ENCODE results near the gene CACNA1B. TPM values are rescaled to one million over a fixed set of nuclear protein-coding genes. Genes with fewer than 3 reads are reported as not detected.
"Not testable (repeated sequence)": the region's sequence is repeated elsewhere in the genome, so short reads cannot be mapped to it uniquely, and the experiment has no call there.

Gene CACNA1B
- polyA plus RNA-seq, 5 donors, result 0.21 to 0.72 (median 0.50) TPM

- no peak for DNase-seq
Observed at GRCh38 chr9:138013836-138014562, 136.4 kb downstream of the CACNA1B start.

- DNase-seq, result no peak
Observed at GRCh38 chr9:138014563-138014945, 137.0 kb downstream of the CACNA1B start.

GRCh38 chr9:138015021-138015829, 137.6 kb downstream of the CACNA1B start:
- DNase-seq, result no peak

DNA sequence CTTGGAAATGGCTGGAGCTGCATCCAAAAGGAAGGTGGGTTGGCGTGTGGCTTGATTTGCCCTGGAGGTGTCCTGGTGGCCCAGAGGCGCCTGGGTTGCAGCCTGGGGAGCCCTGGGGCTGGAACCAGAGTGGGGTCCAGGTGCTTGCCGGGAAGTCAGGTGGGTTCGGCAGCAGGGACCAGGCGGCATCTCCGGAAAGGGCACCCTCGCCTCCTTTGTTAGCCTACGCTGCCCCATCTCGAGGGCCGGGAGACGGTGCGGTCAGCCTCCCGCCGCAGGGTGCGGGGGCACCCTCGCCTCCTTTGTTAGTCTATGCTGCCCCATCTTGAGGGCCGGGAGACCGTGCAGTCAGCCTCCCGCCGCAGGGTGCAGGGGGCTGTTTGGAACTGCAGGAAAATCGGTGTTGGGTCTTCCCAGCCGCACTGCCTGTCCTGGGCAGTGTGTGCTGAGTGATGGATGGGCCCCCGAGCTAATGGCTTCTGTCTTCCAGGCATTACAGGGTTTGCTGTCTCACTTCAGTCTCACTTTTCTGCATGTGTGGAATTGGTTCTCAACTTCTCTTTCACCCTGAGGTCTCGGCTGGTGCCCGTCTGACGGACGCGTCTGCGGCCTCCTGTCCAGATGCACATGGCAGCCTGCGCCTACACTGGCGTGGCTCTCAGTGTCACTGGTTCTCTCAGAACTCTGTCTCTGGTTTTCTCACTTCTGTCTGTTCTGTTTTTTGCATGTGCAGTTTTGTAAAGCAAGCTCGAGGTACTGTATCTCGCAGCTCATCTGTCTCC, 139.0 kb downstream of the CACNA1B start:
- DNase-seq, result no peak

DNA sequence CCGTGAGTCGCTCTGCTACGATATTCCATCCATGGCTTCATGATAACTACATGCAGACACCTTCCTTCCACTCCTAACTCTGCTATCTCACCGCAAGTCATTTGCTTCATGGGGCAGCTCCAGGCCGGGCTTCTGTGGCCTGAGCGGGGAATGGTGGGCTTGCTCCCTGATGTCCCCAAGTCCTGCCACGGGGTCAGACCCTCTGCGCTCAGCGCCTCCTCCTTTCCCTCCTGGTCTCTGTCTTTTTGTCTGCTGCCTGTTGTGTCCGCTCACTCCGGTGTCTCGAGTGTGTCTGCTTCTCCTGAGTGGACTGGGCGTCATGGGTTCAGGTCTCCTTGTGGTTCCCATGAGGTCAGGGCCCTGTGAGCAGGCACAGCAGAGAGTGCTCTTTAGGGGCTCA, 139.6 kb downstream of the CACNA1B start:
- no peak for DNase-seq

DNA sequence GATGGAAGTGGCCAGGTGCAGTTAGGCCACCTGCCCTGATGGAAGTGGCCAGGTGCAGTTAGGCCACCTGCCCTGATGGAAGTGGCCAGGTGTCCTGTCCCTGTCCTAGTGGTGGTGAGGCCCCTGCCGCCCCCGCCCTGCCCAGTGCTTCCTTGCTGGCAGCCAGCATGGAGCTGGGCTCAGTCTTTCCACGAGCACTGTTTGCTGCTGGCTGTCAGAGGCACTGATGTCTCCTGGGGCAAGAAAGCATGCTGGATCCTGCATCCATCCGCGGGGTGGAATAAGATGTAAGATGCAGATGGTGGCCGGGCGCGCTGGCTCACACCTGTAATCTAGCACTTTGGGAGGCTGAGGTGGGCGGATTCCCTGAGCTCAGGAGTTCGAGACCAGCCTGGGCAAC, 141.9 kb downstream of the CACNA1B start:
- not testable (repeated sequence) for DNase-seq

GRCh38 chr9:138020120-138020794, 142.7 kb downstream of the CACNA1B start:
- DNase-seq, result no peak

DNA sequence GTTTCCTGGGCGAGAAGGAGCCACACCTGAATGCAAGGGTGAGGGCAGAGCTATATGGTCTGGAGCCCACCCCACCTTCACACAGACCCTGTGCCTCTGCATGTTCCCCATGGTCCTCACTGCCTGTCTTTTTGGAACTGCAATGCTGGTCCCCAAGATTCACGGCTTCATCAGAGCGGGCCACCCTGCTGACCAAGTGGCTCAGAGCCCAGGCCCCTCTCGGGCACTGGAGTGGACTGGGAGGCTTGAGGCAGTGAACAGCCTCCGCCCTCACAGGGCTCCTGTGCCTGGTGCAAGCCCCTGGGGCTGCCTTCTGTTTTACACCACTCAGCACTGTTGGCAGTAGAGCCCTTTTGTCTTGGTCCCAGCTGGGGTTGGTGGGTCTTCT, 143.2 kb downstream of the CACNA1B start:
- DNase-seq, result no peak

GRCh38 chr9:138021251-138022056, 143.9 kb downstream of the CACNA1B start:
- no peak for DNase-seq

- DNase-seq, result no peak
Observed at GRCh38 chr9:138022121-138022741, 144.6 kb downstream of the CACNA1B start.

DNA sequence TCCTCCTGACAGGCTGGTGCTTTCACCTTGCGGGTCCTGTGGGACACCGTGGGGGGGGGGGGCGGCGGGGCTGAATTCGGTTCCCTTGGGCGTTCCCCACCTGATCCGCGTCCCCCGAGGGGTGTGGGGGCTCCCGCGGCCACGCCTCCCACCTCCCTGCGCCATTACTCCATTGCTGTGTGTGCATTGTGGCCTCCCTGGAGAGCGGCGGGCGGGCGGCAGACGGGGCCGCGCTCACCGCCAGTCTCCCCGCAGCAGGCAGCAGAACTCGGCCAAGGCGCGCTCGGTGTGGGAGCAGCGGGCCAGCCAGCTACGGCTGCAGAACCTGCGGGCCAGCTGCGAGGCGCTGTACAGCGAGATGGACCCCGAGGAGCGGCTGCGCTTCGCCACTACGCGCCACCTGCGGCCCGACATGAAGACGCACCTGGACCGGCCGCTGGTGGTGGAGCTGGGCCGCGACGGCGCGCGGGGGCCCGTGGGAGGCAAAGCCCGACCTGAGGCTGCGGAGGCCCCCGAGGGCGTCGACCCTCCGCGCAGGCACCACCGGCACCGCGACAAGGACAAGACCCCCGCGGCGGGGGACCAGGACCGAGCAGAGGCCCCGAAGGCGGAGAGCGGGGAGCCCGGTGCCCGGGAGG, 145.3 kb downstream of the CACNA1B start:
- no peak for DNase-seq

DNA sequence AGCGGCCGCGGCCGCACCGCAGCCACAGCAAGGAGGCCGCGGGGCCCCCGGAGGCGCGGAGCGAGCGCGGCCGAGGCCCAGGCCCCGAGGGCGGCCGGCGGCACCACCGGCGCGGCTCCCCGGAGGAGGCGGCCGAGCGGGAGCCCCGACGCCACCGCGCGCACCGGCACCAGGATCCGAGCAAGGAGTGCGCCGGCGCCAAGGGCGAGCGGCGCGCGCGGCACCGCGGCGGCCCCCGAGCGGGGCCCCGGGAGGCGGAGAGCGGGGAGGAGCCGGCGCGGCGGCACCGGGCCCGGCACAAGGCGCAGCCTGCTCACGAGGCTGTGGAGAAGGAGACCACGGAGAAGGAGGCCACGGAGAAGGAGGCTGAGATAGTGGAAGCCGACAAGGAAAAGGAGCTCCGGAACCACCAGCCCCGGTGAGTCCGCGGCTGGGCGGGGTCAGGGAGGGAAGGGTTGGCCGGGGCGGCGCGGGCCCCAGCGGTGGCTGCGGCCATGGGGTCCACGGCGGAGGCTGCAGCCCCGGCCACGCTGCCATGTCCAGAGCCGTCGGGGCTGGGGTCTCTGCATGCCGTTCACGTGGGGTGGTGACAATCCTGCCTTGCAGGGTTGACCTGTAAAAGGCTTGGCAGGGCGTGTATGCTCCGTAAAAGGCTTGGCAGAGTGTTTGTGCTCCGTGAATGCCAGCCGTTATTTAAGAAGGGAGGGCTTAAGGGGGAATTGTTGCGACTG, 146.0 kb downstream of the CACNA1B start:
- DNase-seq, result no peak

DNA sequence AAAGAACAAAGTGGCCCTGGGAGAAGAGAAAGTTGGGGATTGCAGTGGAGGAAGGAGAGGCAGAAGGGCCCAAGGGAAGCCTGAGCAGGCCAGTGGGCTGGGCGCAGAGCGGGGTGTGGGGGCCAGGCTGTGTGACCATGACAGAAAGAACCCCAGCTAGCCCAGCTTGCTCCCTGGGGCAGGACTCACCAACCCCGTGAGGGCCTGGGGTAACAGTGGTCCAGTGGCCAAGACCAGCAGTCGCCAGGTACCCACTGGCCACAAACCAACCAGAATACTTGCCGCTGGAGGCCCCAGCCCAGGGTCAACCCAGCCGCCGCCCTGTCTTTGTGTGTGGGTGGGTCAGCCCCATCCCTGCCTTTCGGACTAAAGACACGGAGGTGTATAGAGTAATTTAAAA, 146.5 kb downstream of the CACNA1B start:
- DNase-seq, result no peak

DNA sequence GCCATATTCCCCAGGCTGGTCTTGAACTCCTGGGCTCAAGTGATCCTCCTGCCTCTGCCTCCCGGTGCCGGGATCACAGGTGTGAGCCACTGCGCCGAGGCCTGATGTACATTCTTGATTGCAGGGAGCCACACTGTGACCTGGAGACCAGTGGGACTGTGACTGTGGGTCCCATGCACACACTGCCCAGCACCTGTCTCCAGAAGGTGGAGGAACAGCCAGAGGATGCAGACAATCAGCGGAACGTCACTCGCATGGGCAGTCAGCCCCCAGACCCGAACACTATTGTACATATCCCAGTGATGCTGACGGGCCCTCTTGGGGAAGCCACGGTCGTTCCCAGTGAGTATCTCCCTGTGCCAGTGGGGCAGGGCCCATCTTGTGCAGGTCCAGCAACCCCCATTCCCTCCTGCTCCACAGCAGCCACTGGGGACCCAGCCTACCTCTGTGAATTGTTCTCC, 147.3 kb downstream of the CACNA1B start:
- DNase-seq, result no peak

GRCh38 chr9:138025417-138025816, 147.8 kb downstream of the CACNA1B start:
- no peak for DNase-seq

- DNase-seq, result no peak
Observed at GRCh38 chr9:138025908-138026307, 148.3 kb downstream of the CACNA1B start.

- DNase-seq, result no peak
Observed at GRCh38 chr9:138028596-138028995, 151.0 kb downstream of the CACNA1B start.

DNA sequence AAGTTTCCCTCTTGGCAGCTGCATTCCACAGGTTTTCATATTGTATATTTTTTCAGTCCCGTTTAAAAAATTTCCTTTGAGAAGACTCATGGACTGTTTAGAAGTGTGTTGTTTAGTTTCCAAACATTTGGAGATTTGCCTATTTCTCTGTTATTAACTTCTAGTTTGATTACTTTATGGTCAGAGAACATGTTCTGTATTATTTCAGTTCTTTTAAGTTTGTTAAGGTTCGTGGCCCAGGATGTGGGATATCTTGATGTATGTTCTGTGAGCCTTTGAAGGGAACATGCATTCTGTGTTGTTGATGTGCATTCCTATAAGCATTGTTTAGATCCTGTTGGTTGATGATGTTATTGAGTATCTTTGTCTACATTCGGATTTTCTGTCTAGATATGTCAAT, 153.6 kb downstream of the CACNA1B start:
- DNase-seq, result no peak

- no peak for DNase-seq
Observed at GRCh38 chr9:138033950-138034349, 156.4 kb downstream of the CACNA1B start.
